SH-SY5Y (cell line): ENCODE measurements around the gene BFSP2.

ENCODE experiments used
- GATA2 ChIP-seq: IDR thresholded peaks from 2 replicates; pipeline ENCODE4 v1.6.1; 2011; ENCODE audit warnings: mild to moderate bottlenecking, low read depth, low read length
- GATA3 ChIP-seq: IDR thresholded peaks from 2 replicates; pipeline ENCODE4 v1.6.1; 2011; ENCODE audit warnings: low read depth, mild to moderate bottlenecking, low read length, moderate library complexity

DNA sequence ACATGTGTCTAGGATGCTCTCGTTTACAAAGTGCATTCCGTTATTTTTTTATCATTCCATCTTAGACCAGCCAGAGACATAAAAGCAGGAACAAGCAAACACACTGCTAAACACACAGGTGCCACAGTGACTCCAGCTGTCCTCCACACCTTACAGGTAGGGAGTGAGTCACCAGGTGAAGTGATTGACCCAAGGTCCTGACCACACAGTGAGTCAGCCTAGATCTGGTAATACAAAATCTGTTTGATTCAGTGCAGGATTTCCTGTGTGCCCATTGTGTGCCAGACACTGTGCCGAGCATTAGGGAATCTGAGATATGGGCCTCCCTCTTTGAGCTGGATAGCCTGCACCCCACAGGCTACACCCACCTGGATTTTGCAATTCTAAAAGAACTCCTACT lies 16.7 kb upstream of the BFSP2 start:
- no peak for TF ChIP-seq GATA3
- no peak for TF ChIP-seq GATA2
